ENCODE measurements around the gene DCT.

- no peak for TF ChIP-seq CTCF (IDR thresholded peaks at IDR 0.05)
- no peak for TF ChIP-seq POLR2A (IDR thresholded peaks at IDR 0.05)
These were observed 62.9 kb downstream of the DCT start for GRCh38 chr13:94416454-94417080.
